ENCODE measurements around the gene SGCG.
"Not testable (repeated sequence)": the region's sequence is repeated elsewhere in the genome, so short reads cannot be mapped to it uniquely, and the experiment has no call there.

- TF ChIP-seq JUNB (IDR thresholded peaks at IDR 0.05); ATF2 (IDR thresholded peaks at IDR 0.05; ENCODE audit: low read length); ZZZ3 (IDR thresholded peaks at IDR 0.05; ENCODE audit: control insufficient read depth, insufficient read length, low read depth); TAF1 (IDR thresholded peaks at IDR 0.05; ENCODE audit: borderline replicate concordance, low read depth, low read length): not testable (repeated sequence)
These were observed 38.2 kb upstream of the SGCG start for GRCh38 chr13:23142607-23143006.

Data from GM12878 (cell line).